ENCODE results near the gene ZIC4.

The ZIC4 gene

DNA sequence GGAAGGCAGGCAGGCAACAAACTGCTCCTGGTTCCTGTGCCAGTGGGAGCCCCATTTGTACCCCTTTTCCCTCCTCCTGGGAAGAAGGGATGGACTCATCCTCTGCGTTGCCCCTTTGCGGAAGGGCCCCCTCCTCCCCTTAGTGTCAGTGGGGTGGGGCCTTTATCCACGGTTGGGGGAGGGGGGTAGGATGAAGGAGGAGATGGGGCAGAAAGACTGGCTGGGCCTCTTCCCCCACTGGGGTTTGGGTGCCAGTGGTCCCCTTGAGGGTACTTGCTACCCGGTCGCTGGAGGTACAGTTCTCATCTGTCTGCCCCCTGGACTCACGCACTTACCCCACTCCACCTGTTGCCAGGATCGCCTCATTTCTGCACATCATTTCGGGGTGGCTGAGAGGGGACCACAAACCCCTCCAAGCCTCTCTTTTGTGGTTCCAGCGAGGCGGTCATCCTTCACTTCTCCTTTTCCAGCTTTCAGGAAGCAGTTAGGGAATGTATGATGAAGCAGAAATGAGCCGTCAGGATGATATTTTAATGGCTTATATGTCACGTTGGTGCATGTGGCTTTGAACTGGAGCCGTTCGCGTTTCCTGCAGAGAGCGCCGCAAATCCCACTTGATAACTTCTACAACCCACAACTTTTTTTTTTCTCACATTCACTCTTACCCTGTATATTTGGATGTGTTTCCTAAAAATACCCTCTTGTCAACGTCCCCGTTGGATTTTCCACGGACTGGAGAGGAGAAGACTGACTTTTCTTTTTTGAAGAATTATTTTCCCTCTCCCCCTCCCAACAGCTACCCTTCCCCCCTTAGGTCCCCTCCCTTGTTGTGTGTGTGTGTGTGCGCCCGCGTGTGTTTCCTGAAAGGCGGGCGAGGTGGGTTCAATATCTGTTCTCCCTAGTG, at the start of gene ZIC4:
TSS of gene ZIC4 (minus strand) at position 516 of the 904 bp plus-strand sequence. CDS start 3,746 bp downstream, outside the sequence.
- DNase-seq, result no peak

DNA sequence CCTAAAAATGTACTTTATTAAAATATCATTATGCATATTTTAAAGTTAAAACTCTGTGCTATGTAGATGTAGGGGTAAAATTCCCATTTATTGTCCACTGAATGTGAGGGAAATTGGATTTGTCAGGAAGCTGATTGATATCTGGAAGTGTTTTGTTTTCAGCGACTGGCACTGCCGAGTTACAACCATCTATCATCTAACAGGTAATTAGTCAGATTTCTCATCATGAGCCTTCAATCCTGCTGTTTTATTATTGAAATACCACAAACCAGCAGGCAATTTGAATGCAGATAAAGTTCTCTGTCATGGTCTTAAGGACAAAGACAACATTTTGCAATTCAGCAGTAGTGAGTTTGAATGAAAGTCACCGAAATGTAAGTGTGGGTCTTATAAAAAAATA, 43.3 kb upstream of the ZIC4 start:
- no peak for DNase-seq

DNA sequence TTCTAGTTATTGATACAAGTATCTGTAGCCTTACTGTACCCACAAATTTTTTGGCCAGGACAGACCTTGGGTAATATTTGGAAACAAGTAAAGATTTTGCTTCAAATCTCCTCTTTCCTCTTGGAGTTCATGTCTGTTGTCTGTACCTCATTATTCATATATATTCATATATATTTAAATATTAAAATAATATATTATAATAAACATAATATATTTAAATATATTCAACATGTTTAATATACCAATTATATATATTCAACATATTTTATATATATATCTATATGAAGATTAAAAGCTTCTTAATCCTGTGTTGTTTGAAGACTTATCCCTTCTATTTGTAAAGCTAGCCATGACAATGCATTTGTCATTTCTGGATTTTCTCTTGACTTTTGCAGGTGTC, 40.9 kb upstream of the ZIC4 start:
- no peak for DNase-seq

DNA sequence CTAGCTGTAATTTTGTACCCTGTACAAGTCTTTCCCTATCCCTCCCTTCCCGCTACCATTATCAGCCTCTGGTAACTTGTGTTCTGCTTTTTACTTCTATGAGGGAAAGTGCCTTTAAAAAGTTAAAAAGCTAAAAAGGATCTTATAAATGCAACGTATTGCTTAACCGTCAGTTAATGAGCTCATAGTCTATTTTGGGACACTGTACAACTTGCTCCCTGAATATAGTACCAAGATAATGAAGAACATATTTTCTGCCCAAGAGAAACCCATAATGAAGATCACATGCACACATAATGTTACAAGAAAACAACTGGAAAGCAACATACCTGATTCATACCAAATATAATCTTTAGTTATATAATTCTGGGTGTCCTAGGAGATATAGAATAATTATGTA, 25.4 kb upstream of the ZIC4 start:
- no peak for DNase-seq

- DNase-seq, result no peak
Observed at GRCh38 chr3:147428754-147429153, 22.4 kb upstream of the ZIC4 start.

DNA sequence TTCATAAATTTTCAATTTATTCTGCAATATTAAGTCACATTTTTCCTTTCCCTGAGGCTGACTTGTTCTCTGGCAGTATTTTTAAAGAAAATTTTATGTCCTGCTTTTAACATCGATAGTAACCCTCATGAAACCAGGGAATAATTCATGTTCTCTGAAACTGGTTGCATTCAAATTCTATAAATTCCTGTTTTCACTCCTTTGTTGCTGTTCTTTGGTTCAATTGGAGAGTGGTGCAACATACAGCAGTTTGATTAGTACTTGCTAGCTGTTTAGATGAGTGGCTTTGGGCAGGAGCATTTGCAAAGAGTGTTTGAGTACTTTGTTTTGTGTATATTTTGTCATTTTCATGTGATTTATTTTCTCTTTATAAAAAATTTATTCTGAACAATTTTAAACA, 22.0 kb upstream of the ZIC4 start:
- DNase-seq, result no peak

DNA sequence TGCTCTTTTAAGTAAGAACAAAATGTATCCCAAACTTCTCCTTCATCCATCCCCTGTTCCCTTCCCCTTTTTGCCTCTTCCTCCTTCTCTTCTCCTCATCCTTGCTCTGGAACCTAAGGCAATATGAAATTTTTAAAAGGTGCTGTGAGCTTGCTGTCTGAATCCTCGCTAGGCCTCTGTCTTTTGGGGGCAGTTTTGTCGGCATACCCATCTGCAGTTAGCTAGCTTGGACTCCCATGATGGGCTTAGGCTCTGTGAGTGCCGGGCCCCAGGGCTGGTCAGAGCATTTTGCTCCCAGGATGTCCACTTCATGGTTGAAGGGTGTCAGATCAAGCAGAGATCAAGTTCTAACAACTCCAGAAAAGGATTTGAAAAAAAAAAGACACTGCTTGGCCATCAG, 21.4 kb upstream of the ZIC4 start:
- no peak for DNase-seq

GRCh38 chr3:147426931-147427330, 20.6 kb upstream of the ZIC4 start:
- no peak for DNase-seq

DNA sequence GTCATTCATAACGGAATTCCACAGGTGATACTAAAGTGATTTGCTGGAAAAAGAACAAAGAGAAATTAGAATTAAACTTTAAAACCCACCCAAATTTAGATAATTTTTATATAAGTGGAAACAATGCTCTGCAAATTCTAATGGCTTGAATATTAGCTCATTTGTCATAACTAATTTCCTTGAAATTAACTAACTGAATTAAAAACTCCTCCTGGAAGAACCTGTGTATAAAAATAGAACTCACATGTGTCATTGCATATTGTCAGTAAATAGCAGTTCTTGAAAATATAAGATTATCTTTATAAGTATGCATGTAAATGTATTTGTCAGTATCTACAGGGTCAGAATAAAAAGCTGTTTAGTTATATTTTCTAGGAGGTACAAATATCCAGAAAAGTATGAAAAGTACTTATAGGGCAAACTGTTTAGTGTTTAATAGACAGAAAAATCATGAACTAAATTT, 19.1 kb upstream of the ZIC4 start:
- DNase-seq, result no peak

GRCh38 chr3:147424581-147425387, 18.4 kb upstream of the ZIC4 start:
- DNase-seq, result no peak

- no peak for DNase-seq
Observed at GRCh38 chr3:147423798-147424580, 17.6 kb upstream of the ZIC4 start.

DNA sequence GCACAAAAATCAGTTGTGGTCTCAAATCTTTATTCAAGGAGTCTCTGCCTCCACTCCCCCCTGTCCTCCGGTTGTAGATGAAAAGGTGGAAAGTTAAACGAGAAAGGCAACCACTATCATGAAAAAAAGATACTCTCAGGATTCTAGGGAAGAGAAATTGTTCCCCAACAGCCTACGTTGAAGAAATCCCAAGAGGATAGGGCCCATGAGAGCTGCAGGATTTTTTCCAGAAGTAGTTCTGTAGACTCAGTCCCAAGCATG, 17.1 kb upstream of the ZIC4 start:
- no peak for DNase-seq

GRCh38 chr3:147422601-147423536, 16.5 kb upstream of the ZIC4 start:
- DNase-seq, result no peak

- DNase-seq, result no peak
Observed at GRCh38 chr3:147422196-147422595, 15.9 kb upstream of the ZIC4 start.

- DNase-seq, result no peak
Observed at GRCh38 chr3:147421184-147421912, 15.0 kb upstream of the ZIC4 start.

GRCh38 chr3:147420353-147421183, 14.2 kb upstream of the ZIC4 start:
- no peak for DNase-seq

DNA sequence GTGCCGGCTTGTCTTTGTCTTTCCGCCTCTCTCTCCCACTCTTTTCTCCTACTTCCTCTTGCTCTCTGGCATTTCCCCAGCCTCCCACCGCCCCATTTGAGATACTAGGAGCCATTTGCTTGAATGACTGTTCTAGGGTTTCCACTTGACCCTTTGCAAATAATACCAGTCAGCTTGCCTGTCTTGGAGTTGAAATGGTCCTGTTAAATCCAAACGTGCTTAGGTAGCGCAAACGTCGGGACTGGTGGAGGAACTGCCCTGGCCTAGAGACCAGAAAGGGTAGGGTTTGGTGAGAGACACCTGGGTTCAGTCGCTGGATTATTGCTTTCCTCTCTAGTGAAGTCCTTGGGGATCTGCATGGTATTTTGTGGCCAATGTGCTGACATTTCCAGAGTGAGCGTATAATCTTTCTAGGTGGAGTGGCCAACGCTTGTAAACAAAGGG, 13.5 kb upstream of the ZIC4 start:
- DNase-seq, result no peak

GRCh38 chr3:147418808-147419701, 12.7 kb upstream of the ZIC4 start:
- peak; percentile 58 for DNase-seq

GRCh38 chr3:147418371-147418781, 12.0 kb upstream of the ZIC4 start:
- no peak for DNase-seq
